Smooth muscle cell (in vitro differentiated cells): ENCODE measurements around the gene AUTS2. TPM values are rescaled to one million over a fixed set of nuclear protein-coding genes. Genes with fewer than 3 reads are reported as not detected.

ENCODE experiments used
- DNase-seq: peaks from one replicate; lab custom pipeline; 2025; ENCODE audit not compliant: unreplicated experiment; lab: John Stamatoyannopoulos, UW
- H2AFZ ChIP-seq: fragments of 200-600 bp; sonication (generic); 2 replicates; pipeline ENCODE4 v1.6.0; 2016; ENCODE audit warnings: antibody characterized with exemption, low read depth, mild to moderate bottlenecking
- H3F3A ChIP-seq: fragments of 200-600 bp; sonication (generic); 2 replicates; pipeline ENCODE4 v1.6.0; 2017; ENCODE audit warnings: antibody characterized with exemption, low read depth
- H3K27ac ChIP-seq: fragments of 200-600 bp; sonication (generic); 2 replicates; pipeline ENCODE4 v1.5.1; 2016; ENCODE audit warnings: low read depth, mild to moderate bottlenecking
- H3K27me3 ChIP-seq: fragments of 200-600 bp; sonication (generic); 2 replicates; pipeline ENCODE4 v1.6.1; 2016; ENCODE audit warnings: low read depth, mild to moderate bottlenecking
- H3K36me3 ChIP-seq: fragments of 200-600 bp; sonication (generic); 2 replicates; pipeline ENCODE4 v1.5.1; 2016; ENCODE audit warnings: low read depth
- H3K4me1 ChIP-seq: fragments of 200-600 bp; sonication (generic); 2 replicates; pipeline ENCODE4 v1.5.1; 2016; ENCODE audit warnings: low read depth
- H3K4me2 ChIP-seq: fragments of 200-600 bp; sonication (generic); 2 replicates; pipeline ENCODE4 v1.6.0; 2016; ENCODE audit warnings: mild to moderate bottlenecking
- H3K4me3 ChIP-seq: fragments of 200-600 bp; sonication (generic); 2 replicates; pipeline ENCODE4 v1.5.1; 2016; ENCODE audit warnings: mild to moderate bottlenecking
- H3K79me2 ChIP-seq: fragments of 200-600 bp; sonication (generic); 2 replicates; pipeline ENCODE4 v1.6.0; 2016; ENCODE audit warnings: low read depth, mild to moderate bottlenecking
- H3K9ac ChIP-seq: fragments of 200-600 bp; sonication (generic); 2 replicates; pipeline ENCODE4 v1.6.0; 2016; ENCODE audit warnings: low read depth
- H3K9me3 ChIP-seq: fragments of 200-600 bp; sonication (generic); replicated peaks from 2 replicates; pipeline ENCODE4 v1.5.1; 2016; ENCODE audit warnings: low read depth
- H4K20me1 ChIP-seq: fragments of 200-600 bp; sonication (generic); 2 replicates; pipeline ENCODE4 v1.6.0; 2016; ENCODE audit warnings: low read depth
- CTCF ChIP-seq: fragments of 200-600 bp; sonication (generic); IDR thresholded peaks from 2 replicates; pipeline ENCODE4 v1.5.1; 2017; ENCODE audit warnings: borderline replicate concordance, mild to moderate bottlenecking, antibody characterized with exemption; ENCODE audit not compliant: insufficient read depth, poor library complexity, severe bottlenecking
- WGBS: methylation state at CpG from one replicate; pipeline ENCODE4 v1.1.7; 2016; ENCODE audit warnings: low lambda C conversion rate; 5-methylcytosine and 5-hydroxymethylcytosine counted together
- polyA plus RNA-seq: library from polyadenylated mRNA; unstranded; fragments of >200 nt; fragmentation: Nextera tagmentation; extraction: Ambion mirVana; gene quantifications from 2 replicates; pipeline ENCODE4 v1.2.1, GENCODE V29; 2016
- total RNA-seq: library from RNA; depleted of rRNA; stranded (reverse); fragments of >200 nt; gene quantifications from 2 replicates; pipeline ENCODE4 v1.2.3, GENCODE V29; 2014

AUTS2 gene
- total and polyA plus RNA-seq, 2 experiments from 2014 or later, result 6.5 to 8.6 TPM

- 66% methylated on average over 5 of the region's 5 CpGs for WGBS
- no peak for TF ChIP-seq CTCF
- Histone ChIP-seq H3K4me3 (no peak overlapping the region), H3K27ac (no peak overlapping the region), H3K9ac (no peak overlapping the region), H3F3A (no peaks in the 10 kb centered on the region), H3K27me3 (peaks cover 55% of the 10 kb centered on the region), H3K4me2 (no peak overlapping the region), H3K9me3 (no peaks in the 10 kb centered on the region), H4K20me1 (peaks cover 30% of the 10 kb centered on the region), H3K4me1 (no peaks in the 10 kb centered on the region), H3K36me3 (no peaks in the 10 kb centered on the region), H2AFZ (no peak overlapping the region), H3K79me2 (no peaks in the 10 kb centered on the region)
- DNase-seq, result no peak
These were observed 336.0 kb downstream of the AUTS2 start for GRCh38 chr7:69934144-69934903.

- no peaks in the 10 kb centered on the region for H3K36me3 ChIP-seq
- no peaks in the 10 kb centered on the region for H3F3A ChIP-seq
- TF ChIP-seq CTCF, result no peak
- no peaks in the 10 kb centered on the region for H3K4me1 ChIP-seq
- H3K27ac ChIP-seq, result no peak overlapping the region
- WGBS, result 95% methylated on average over 2 of the region's 2 CpGs
- H2AFZ ChIP-seq, result no peak overlapping the region
- H3K79me2 ChIP-seq, result no peaks in the 10 kb centered on the region
- no peaks in the 10 kb centered on the region for H3K9me3 ChIP-seq
- DNase-seq, result no peak
- H3K9ac ChIP-seq, result no peak overlapping the region
- H3K4me2 ChIP-seq, result no peak overlapping the region
- H4K20me1 ChIP-seq, result peaks cover 22% of the 10 kb centered on the region
- peaks cover 55% of the 10 kb centered on the region for H3K27me3 ChIP-seq
- no peak overlapping the region for H3K4me3 ChIP-seq
These were observed 336.8 kb downstream of the AUTS2 start for GRCh38 chr7:69935107-69935506.

- no peak overlapping the region for H2AFZ ChIP-seq
- H3K36me3 ChIP-seq, result no peaks in the 10 kb centered on the region
- TF ChIP-seq CTCF, result no peak
- no peak for DNase-seq
- H3K27ac ChIP-seq, result no peak overlapping the region
- H3F3A ChIP-seq, result no peaks in the 10 kb centered on the region
- 23% methylated on average over 4 of the region's 4 CpGs for WGBS
- no peaks in the 10 kb centered on the region for H3K4me1 ChIP-seq
- no peak overlapping the region for H3K4me3 ChIP-seq
- H3K79me2 ChIP-seq, result no peaks in the 10 kb centered on the region
- no peaks in the 10 kb centered on the region for H3K9me3 ChIP-seq
- H3K27me3 ChIP-seq, result peaks cover 61% of the 10 kb centered on the region
- no peak overlapping the region for H3K4me2 ChIP-seq
- no peak overlapping the region for H3K9ac ChIP-seq
- peaks cover 23% of the 10 kb centered on the region for H4K20me1 ChIP-seq
These were observed 338.8 kb downstream of the AUTS2 start for GRCh38 chr7:69937097-69937496.

GRCh38 chr7:69939317-69939716 is 341.0 kb downstream of the AUTS2 start:
- Histone ChIP-seq H4K20me1 (peaks cover 25% of the 10 kb centered on the region), H3F3A (no peaks in the 10 kb centered on the region), H3K9ac (no peak overlapping the region), H3K9me3 (no peaks in the 10 kb centered on the region), H3K27me3 (peaks cover 65% of the 10 kb centered on the region), H3K4me3 (no peak overlapping the region), H3K36me3 (no peaks in the 10 kb centered on the region), H2AFZ (no peak overlapping the region), H3K4me1 (no peaks in the 10 kb centered on the region), H3K27ac (no peak overlapping the region), H3K4me2 (no peak overlapping the region), H3K79me2 (no peaks in the 10 kb centered on the region)
- no peak for DNase-seq
- no peak for TF ChIP-seq CTCF
- WGBS, result 81% methylated on average over 1 of the region's 1 CpG
